Trophoblast cell (in vitro differentiated cells and primary cell): ENCODE data around the gene RBM23.

Experiments
- DNase-seq, 2 donors: peaks; one replicate each; pipeline ENCODE4 v3.0.0-alpha.2; 2016
- H2AFZ ChIP-seq: 2 replicates; pipeline ENCODE4 v1.6.1; 2013; ENCODE audit warnings: low read length, moderate library complexity, mild to moderate bottlenecking; ENCODE audit not compliant: insufficient read depth, poor library complexity
- H2AK5ac ChIP-seq: 2 replicates; pipeline ENCODE4 v1.6.1; 2013; ENCODE audit warnings: mild to moderate bottlenecking, low read length
- H2BK120ac ChIP-seq: 2 replicates; pipeline ENCODE4 v1.6.1; 2013; ENCODE audit warnings: low read length, mild to moderate bottlenecking, moderate library complexity; ENCODE audit not compliant: insufficient read depth, poor library complexity
- H2BK12ac ChIP-seq: 2 replicates; pipeline ENCODE4 v1.6.1; 2013; ENCODE audit warnings: mild to moderate bottlenecking, low read length, moderate library complexity
- H2BK5ac ChIP-seq: 2 replicates; pipeline ENCODE4 v1.6.1; 2013; ENCODE audit warnings: low read length, low read depth, moderate library complexity, mild to moderate bottlenecking; ENCODE audit not compliant: poor library complexity
- H3K14ac ChIP-seq: 2 replicates; pipeline ENCODE4 v1.6.1; 2013; ENCODE audit warnings: mild to moderate bottlenecking, low read length
- H3K18ac ChIP-seq: 2 replicates; pipeline ENCODE4 v1.6.1; 2013; ENCODE audit warnings: mild to moderate bottlenecking, low read length
- H3K23ac ChIP-seq: 2 replicates; pipeline ENCODE4 v1.6.1; 2013; ENCODE audit warnings: low read length
- H3K27ac ChIP-seq: 2 replicates; pipeline ENCODE4 v1.5.1; 2013; ENCODE audit warnings: low read depth, mild to moderate bottlenecking, inconsistent platforms, low read length, moderate library complexity
- H3K27me3 ChIP-seq: 2 replicates; pipeline ENCODE4 v1.6.1; 2013; ENCODE audit warnings: inconsistent platforms, mild to moderate bottlenecking, low read length, moderate library complexity; ENCODE audit not compliant: insufficient read depth
- H3K36me3 ChIP-seq, 2 experiments: 1 replicate in 1 of 2; 2 replicates in 1 of 2; pipeline ENCODE4 v1.6.1; 2013; ENCODE audit warnings: low read length in 2 of 2, mild to moderate bottlenecking in 2 of 2, moderate library complexity in 1 of 2; ENCODE audit not compliant: insufficient read depth in 2 of 2, control insufficient read depth in 1 of 2
- H3K4ac ChIP-seq: 2 replicates; pipeline ENCODE4 v1.6.1; 2013; ENCODE audit warnings: low read depth, mild to moderate bottlenecking, low read length, moderate library complexity
- H3K4me1 ChIP-seq, 2 experiments: 1 replicate in 1 of 2; 2 replicates in 1 of 2; pipeline ENCODE4 v1.6.1; 2013; ENCODE audit warnings: low read length in 2 of 2, mild to moderate bottlenecking in 2 of 2, moderate library complexity in 1 of 2; ENCODE audit not compliant: insufficient read depth in 2 of 2, control insufficient read depth in 1 of 2
- H3K4me2 ChIP-seq: 2 replicates; pipeline ENCODE4 v1.6.1; 2013; ENCODE audit warnings: inconsistent platforms, mild to moderate bottlenecking, low read length, moderate library complexity
- H3K4me3 ChIP-seq: 2 replicates; pipeline ENCODE4 v1.5.1; 2013; ENCODE audit warnings: mild to moderate bottlenecking, low read depth, low read length, inconsistent platforms
- H3K79me1 ChIP-seq: one replicate; pipeline ENCODE4 v1.6.1; 2013; ENCODE audit warnings: low read length
- H3K79me2 ChIP-seq: 2 replicates; pipeline ENCODE4 v1.6.1; 2013; ENCODE audit warnings: low read length, mild to moderate bottlenecking; ENCODE audit not compliant: control insufficient read depth, insufficient read depth, poor library complexity
- H3K9ac ChIP-seq: 2 replicates; pipeline ENCODE4 v1.6.1; 2013; ENCODE audit warnings: mild to moderate bottlenecking, low read length
- H3K9me3 ChIP-seq: 2 replicates; pipeline ENCODE4 v1.6.1; 2013; ENCODE audit warnings: low read depth, mild to moderate bottlenecking, control low read depth, inconsistent platforms, low read length; ENCODE audit not compliant: insufficient read depth
- H4K12ac ChIP-seq: 2 replicates; pipeline ENCODE4 v1.6.1; 2013; ENCODE audit warnings: low read depth, mild to moderate bottlenecking, low read length, moderate library complexity
- H4K8ac ChIP-seq: 2 replicates; pipeline ENCODE4 v1.6.1; 2013; ENCODE audit warnings: low read depth, mild to moderate bottlenecking, low read length, moderate library complexity
- H4K91ac ChIP-seq: one replicate; pipeline ENCODE4 v1.6.1; 2013; ENCODE audit warnings: low read depth, mild to moderate bottlenecking, low read length, moderate library complexity
- WGBS: extraction: QIAGEN DNeasy Blood & Tissue Kit; methylation state at CpG from one replicate; pipeline ENCODE4 v1.1.7; 2013; ENCODE audit warnings: missing lambda C conversion rate; ENCODE audit not compliant: insufficient read length, insufficient coverage; ENCODE audit errors: extremely low coverage; 5-methylcytosine and 5-hydroxymethylcytosine counted together

The RBM23 gene

DNA sequence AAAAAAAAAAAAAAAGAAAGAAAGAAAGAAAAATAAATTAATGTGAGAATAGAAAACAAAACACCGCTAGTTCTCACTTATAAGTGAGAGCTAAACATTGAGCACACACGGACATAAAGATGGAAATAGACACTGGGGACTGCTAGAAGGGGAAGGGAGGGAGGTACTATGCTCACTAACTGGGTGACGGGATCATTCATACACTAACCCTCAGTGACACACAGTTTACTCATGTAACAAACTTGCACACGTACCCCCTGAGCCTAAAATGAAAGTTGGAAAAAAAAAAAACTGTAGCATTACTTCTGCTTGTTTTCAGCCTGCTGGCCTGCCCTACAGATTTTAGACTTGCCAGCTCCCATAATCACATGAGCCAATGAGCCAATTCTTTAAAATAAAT is 20.7 kb upstream of the RBM23 start:
- H3K18ac ChIP-seq: no peak overlapping the region
- no peak overlapping the region for H2BK12ac ChIP-seq
- no peaks in the 10 kb centered on the region for H3K4me1 ChIP-seq
- no peak overlapping the region for H2AFZ ChIP-seq
- H2AK5ac ChIP-seq: no peak overlapping the region
- no peak overlapping the region for H3K23ac ChIP-seq
- no peak overlapping the region for H4K8ac ChIP-seq
- H3K4me2 ChIP-seq: no peak overlapping the region
- no peak overlapping the region for H3K4ac ChIP-seq
- no peak overlapping the region for H3K9ac ChIP-seq
- no peak overlapping the region for H3K27ac ChIP-seq
- no peak overlapping the region for H4K91ac ChIP-seq
- H3K27me3 ChIP-seq: no peaks in the 10 kb centered on the region
- H3K4me3 ChIP-seq: no peak overlapping the region
- no peak overlapping the region for H3K14ac ChIP-seq
- no peaks in the 10 kb centered on the region for H3K79me2 ChIP-seq
- no peak overlapping the region for H4K12ac ChIP-seq
- H3K36me3 ChIP-seq: peaks cover 2 to 4% of the 10 kb centered on the region in 2 experiments
- no peaks in the 10 kb centered on the region for H3K79me1 ChIP-seq
- H2BK5ac ChIP-seq: no peak overlapping the region
- WGBS: no CpG with 5 or more reads among the region's 4 CpGs
- DNase-seq: no peak
- H3K9me3 ChIP-seq: no peaks in the 10 kb centered on the region
- no peak overlapping the region for H2BK120ac ChIP-seq

DNA sequence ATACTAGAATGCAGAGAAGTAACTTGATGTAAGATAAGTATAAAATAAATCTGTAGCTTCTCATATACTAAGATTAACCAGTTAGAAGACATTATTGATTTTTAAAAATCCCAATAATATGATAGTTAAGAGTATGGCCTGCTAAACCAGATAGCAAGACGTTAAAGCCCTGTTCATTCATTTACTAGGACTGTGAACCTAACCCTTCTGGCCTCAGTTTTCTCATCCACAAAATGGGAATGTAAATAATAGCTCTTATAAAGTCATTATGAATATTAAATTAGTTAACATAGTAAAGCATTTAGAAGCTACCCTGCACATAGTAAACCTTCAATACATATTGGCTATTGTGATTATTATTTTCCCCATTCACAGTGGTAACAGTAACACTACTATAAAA is 16.2 kb upstream of the RBM23 start:
- Histone ChIP-seq H3K4me2 (no peak overlapping the region), H2AK5ac (no peak overlapping the region), H3K36me3 (peaks cover 1 to 2% of the 10 kb centered on the region in 2 experiments), H2BK120ac (no peak overlapping the region), H4K91ac (no peak overlapping the region), H3K79me1 (peaks cover 2% of the 10 kb centered on the region), H2BK5ac (no peak overlapping the region), H2AFZ (no peak overlapping the region), H3K18ac (no peak overlapping the region), H4K8ac (no peak overlapping the region), H3K4me1 (peaks cover 0 to 1% of the 10 kb centered on the region in 2 experiments), H3K4me3 (no peak overlapping the region), H3K14ac (no peak overlapping the region), H3K27me3 (no peaks in the 10 kb centered on the region), H3K23ac (no peak overlapping the region), H3K27ac (no peak overlapping the region), H2BK12ac (no peak overlapping the region), H4K12ac (no peak overlapping the region), H3K9me3 (no peaks in the 10 kb centered on the region), H3K79me2 (no peaks in the 10 kb centered on the region), H3K4ac (no peak overlapping the region), H3K9ac (no peak overlapping the region)
- no CpG with 5 or more reads among the region's 1 CpG for WGBS
- no peak for DNase-seq

DNA sequence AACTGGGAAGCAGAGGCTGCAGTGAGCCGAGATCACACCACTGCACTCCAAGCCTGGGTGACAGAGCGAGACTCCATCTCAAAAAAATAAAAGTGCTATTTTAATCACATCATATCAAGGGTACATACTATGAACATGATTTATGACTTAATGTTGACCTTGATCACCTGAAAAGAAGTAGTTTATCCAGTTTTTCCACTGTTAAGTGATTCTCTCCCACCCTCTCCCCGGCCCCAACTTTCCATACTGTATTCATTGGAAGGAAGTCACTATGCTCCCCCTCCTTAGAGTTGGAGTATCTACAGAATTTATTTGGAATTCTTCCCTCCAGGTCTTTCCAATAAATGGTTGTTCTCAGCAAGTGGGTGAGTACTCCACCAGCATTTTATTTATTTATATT is 13.2 kb upstream of the RBM23 start:
- Histone ChIP-seq H2BK120ac (no peak overlapping the region), H3K79me2 (peaks cover 8% of the 10 kb centered on the region), H2AFZ (no peak overlapping the region), H3K27ac (peak overlapping the region; percentile 52), H2AK5ac (no peak overlapping the region), H3K23ac (no peak overlapping the region), H3K4ac (no peak overlapping the region), H3K4me3 (no peak overlapping the region), H4K8ac (no peak overlapping the region), H3K18ac (no peak overlapping the region), H3K36me3 (peaks cover 3 to 4% of the 10 kb centered on the region in 2 experiments), H4K12ac (no peak overlapping the region), H3K4me1 (peaks cover 4 to 6% of the 10 kb centered on the region in 2 experiments), H3K9ac (no peak overlapping the region), H4K91ac (no peak overlapping the region), H3K79me1 (peaks cover 6% of the 10 kb centered on the region), H3K9me3 (no peaks in the 10 kb centered on the region), H3K4me2 (no peak overlapping the region), H3K14ac (no peak overlapping the region), H2BK12ac (no peak overlapping the region), H3K27me3 (no peaks in the 10 kb centered on the region), H2BK5ac (no peak overlapping the region)
- no peak for DNase-seq
- WGBS: no CpG with 5 or more reads among the region's 3 CpGs

DNA sequence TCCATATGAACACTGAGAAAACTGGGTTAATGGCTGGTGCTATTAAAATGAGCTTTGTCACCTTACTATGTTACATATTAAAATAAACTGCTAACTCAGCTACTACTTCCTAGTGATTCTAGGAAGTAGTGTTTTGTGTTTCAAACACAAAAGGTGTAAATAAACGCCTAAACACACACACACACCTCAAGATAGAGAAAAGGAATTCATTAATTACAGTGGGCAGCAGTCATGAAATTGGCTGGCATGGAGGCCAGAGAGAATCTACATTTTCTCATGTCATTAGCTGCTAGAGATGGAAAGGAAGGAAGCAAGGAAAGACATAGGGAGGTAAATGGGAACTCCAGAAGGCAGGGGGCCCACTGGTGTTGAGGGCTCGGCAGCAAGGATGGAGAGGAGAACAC is 11.0 kb upstream of the RBM23 start:
- Histone ChIP-seq H2AFZ (peak overlapping the region; percentile 79), H2BK120ac (peak overlapping the region; percentile 89), H4K12ac (peak overlapping the region; percentile 47), H2AK5ac (no peak overlapping the region), H2BK5ac (no peak overlapping the region), H3K27me3 (no peaks in the 10 kb centered on the region), H3K14ac (peak overlapping the region; percentile 80), H3K79me2 (peaks cover 8% of the 10 kb centered on the region), H3K9me3 (no peaks in the 10 kb centered on the region), H3K79me1 (peaks cover 6% of the 10 kb centered on the region), H3K36me3 (peaks cover 7 to 8% of the 10 kb centered on the region in 2 experiments), H3K23ac (no peak overlapping the region), H3K27ac (peak overlapping the region; percentile 47), H2BK12ac (peak overlapping the region; percentile 23), H3K18ac (peak overlapping the region; percentile 50), H3K4ac (no peak overlapping the region), H4K8ac (peak overlapping the region; percentile 78), H3K4me1 (peaks cover 4 to 6% of the 10 kb centered on the region in 2 experiments), H3K9ac (no peak overlapping the region), H4K91ac (peak overlapping the region; percentile 55), H3K4me3 (peak overlapping the region; percentile 45), H3K4me2 (peak overlapping the region; percentile 65)
- no peak for DNase-seq
- no CpG with 5 or more reads among the region's 2 CpGs for WGBS
